Adrenal gland (tissue), 12 donors: ENCODE data around the gene DDX56. TPM values are rescaled to one million over a fixed set of nuclear protein-coding genes. Genes with fewer than 3 reads are reported as not detected.

Experiments
- DNase-seq, 7 donors: peaks; one replicate each; pipeline ENCODE4 v3.0.0-alpha.2; 2019 to 2020
- H3K27ac ChIP-seq, 5 donors: fragments of 200-600 bp; sonication (generic) in 4 of 5; 1 replicate in 3 of 5; 2 replicates in 2 of 5; pipeline versions ENCODE4 v1.5.1 to v1.8.0; 2016 to 2020; ENCODE audit warnings: mild to moderate bottlenecking in 1 of 5
- H3K27me3 ChIP-seq: fragments of 200-600 bp; 2 replicates; pipeline ENCODE4 v1.8.0; 2021
- H3K36me3 ChIP-seq, 2 donors: fragments of 200-600 bp; replicated peaks in 1 of 2; 1 replicate in 1 of 2; 2 replicates in 1 of 2; pipeline versions ENCODE4 v1.5.1 to v1.8.0; 2018 to 2022
- H3K4me1 ChIP-seq, 2 donors: fragments of 200-600 bp; replicated peaks in 1 of 2; 1 replicate in 1 of 2; 2 replicates in 1 of 2; pipeline versions ENCODE4 v1.5.1 to v1.8.0; 2018 to 2021
- H3K4me3 ChIP-seq, 4 donors: fragments of 200-600 bp; sonication (generic) in 3 of 4; one replicate each; pipeline ENCODE4 v1.5.1; 2016 to 2018
- H3K9me3 ChIP-seq, 3 donors: fragments of 200-600 bp; sonication (generic) in 1 of 3; replicated peaks in 1 of 3; 1 replicate in 2 of 3; 2 replicates in 1 of 3; pipeline versions ENCODE4 v1.5.1 to v1.8.0; 2016 to 2021
- CTCF ChIP-seq, 6 experiments: fragments of 450-650 bp in 4 of 6; fragments of 200-600 bp in 2 of 6; sonication (generic) in 1 of 6; IDR thresholded peaks; 1 replicate in 5 of 6; 2 replicates in 1 of 6; pipeline versions ENCODE4 v1.5.1 to v1.8.0; 2016 to 2021; ENCODE audit warnings: antibody characterized with exemption in 6 of 6, mild to moderate bottlenecking in 2 of 6, moderate library complexity in 1 of 6
- POLR2A ChIP-seq, 2 donors: fragments of 450-650 bp; IDR thresholded peaks; one replicate each; pipeline ENCODE4 v1.6.1; 2017; ENCODE audit warnings: antibody characterized with exemption in 2 of 2, mild to moderate bottlenecking in 2 of 2, moderate library complexity in 1 of 2
- WGBS, 4 donors: extraction: QIAGEN DNeasy Blood & Tissue Kit in 2 of 4; methylation state at CpG; one replicate each; pipeline versions ENCODE4 v1.1.5 to v1.1.7; 2013 to 2017; 5-methylcytosine and 5-hydroxymethylcytosine counted together
- intact Hi-C, 2 donors: fragments of 100-400 bp; cut with DNase I; formaldehyde crosslinking; loops; one replicate each; pipeline versions ENCODE4 v1.14.1 to v1.15.0; 2022 to 2023
- polyA plus RNA-seq, 3 donors: library from polyadenylated mRNA; stranded (reverse); fragments of 200-250 nt in 2 of 3; fragments of 350-450 nt in 1 of 3; fragmentation: Illumina TruSeq in 1 of 3; extraction: RNeasy Lipid Tissue Mini Kit (QIAGEN cat#74804) in 1 of 3; gene quantifications; one replicate each; pipeline ENCODE4 v1.2.3, GENCODE V29; 2013 to 2014
- total RNA-seq, 9 donors: library from RNA; depleted of rRNA in 4 of 9; stranded (reverse); fragments of >200 nt in 4 of 9; fragments of 120-200 nt in 1 of 9; fragmentation: NEBNext Ultra II Directional in 1 of 9; extraction: Animal tissue kit (Norgen Biotek cat#: 25700) in 1 of 9; gene quantifications; one replicate each; pipeline versions ENCODE4 v1.1.0 to v1.2.4, GENCODE V29; 2013 to 2023
- donor health status: healthy with polysubstance abuse.
- donor health status: Bipolar disorder and iron deficiency.
- donor health status: DM: yes; HTN: yes; CAD: no.
- donor health status: DM: no; HTN: no; CAD: no.
- donor health status: DM: no; HTN: no; CAD: no.
- donor health status: DM: yes; HTN: yes; CAD: no.

DDX56 gene
- total and polyA plus RNA-seq, 12 donors: 35.9 to 543 (median 72.8) TPM

GRCh38 chr7:44519546-44519945 lies 54.2 kb downstream of the DDX56 start:
- intact Hi-C loops: no loop called here
- Histone ChIP-seq H3K27ac (no peak overlapping the region), H3K9me3 (no peaks in the 10 kb centered on the region), H3K27me3 (no peaks in the 10 kb centered on the region), H3K36me3 (no peaks in the 10 kb centered on the region), H3K4me3 (no peak overlapping the region), H3K4me1 (no peaks in the 10 kb centered on the region)
- no peak for TF ChIP-seq CTCF (IDR thresholded peaks at IDR 0.05)
- no peak for TF ChIP-seq POLR2A (IDR thresholded peaks at IDR 0.05)
- no peak for DNase-seq
- WGBS, 4 donors: 61 to 75% (median 72%) methylated on average over 7 of the region's 7 CpGs

GRCh38 chr7:44518761-44519160 lies 54.9 kb downstream of the DDX56 start:
- Histone ChIP-seq H3K9me3 (no peaks in the 10 kb centered on the region), H3K27me3 (no peaks in the 10 kb centered on the region), H3K36me3 (no peaks in the 10 kb centered on the region), H3K27ac (no peak overlapping the region), H3K4me1 (no peaks in the 10 kb centered on the region), H3K4me3 (no peak overlapping the region)
- WGBS, 4 donors: 75 to 77% (median 76%) methylated on average over 3 of the region's 3 CpGs
- DNase-seq: no peak
- TF ChIP-seq CTCF (IDR thresholded peaks at IDR 0.05): no peak
- no peak for TF ChIP-seq POLR2A (IDR thresholded peaks at IDR 0.05)
- intact Hi-C loops: no loop called here

- DNase-seq: no peak
- no peak for TF ChIP-seq POLR2A (IDR thresholded peaks at IDR 0.05)
- Histone ChIP-seq H3K27me3 (no peaks in the 10 kb centered on the region), H3K27ac (no peak overlapping the region), H3K4me1 (no peaks in the 10 kb centered on the region), H3K4me3 (no peak overlapping the region), H3K9me3 (no peaks in the 10 kb centered on the region), H3K36me3 (no peaks in the 10 kb centered on the region)
- WGBS, 4 donors: 91 to 95% (median 93%) methylated on average over 5 to 8 of the region's 8 CpGs
- intact Hi-C loops: no loop called here
These were observed 56.5 kb downstream of the DDX56 start for GRCh38 chr7:44517175-44517574.

Other genes with a start within 250 kb of the DDX56 start
- 1 to 10 TPM in 5 of 9 donors, under 1 TPM in 2, not detected in 2; 0.25 to 9.2 (median 2.1) TPM for gene CAMK2B, start 248.3 kb downstream of the DDX56 start, total RNA-seq
- gene CAMK2B, start 248.3 kb downstream of the DDX56 start, polyA plus RNA-seq: 10 to 100 TPM in 2 of 3 donors, 1 to 10 TPM in 1; 8.1 to 82.3 (median 12.1) TPM
- gene NUDCD3, start 83.2 kb downstream of the DDX56 start, total RNA-seq: 100 to 1,000 TPM in 3 of 9 donors, 10 to 100 TPM in 6; 33.1 to 136 (median 78.9) TPM
- gene NUDCD3, start 83.2 kb downstream of the DDX56 start, polyA plus RNA-seq: 10 to 100 TPM; 30.5 to 85.7 (median 37.0) TPM
- under 1 TPM in 7 of 9 donors, not detected in 2; under 0.01 to 0.42 (median 0.08) TPM for gene NPC1L1, start 32.6 kb downstream of the DDX56 start, total RNA-seq
- gene NPC1L1, start 32.6 kb downstream of the DDX56 start, polyA plus RNA-seq: under 1 TPM; 0.02 to 0.48 (median 0.20) TPM
- gene TMED4, start 8.3 kb upstream of the DDX56 start, total RNA-seq: 100 to 1,000 TPM in 7 of 9 donors, 10 to 100 TPM in 2; 87.5 to 189 (median 127) TPM
- 10 to 100 TPM; 45.2 to 64.9 (median 46.7) TPM for gene TMED4, start 8.3 kb upstream of the DDX56 start, polyA plus RNA-seq
- gene OGDH, start 32.7 kb upstream of the DDX56 start, total RNA-seq: 100 to 1,000 TPM in 8 of 9 donors, 10 to 100 TPM in 1; 70.3 to 284 (median 151) TPM
- gene OGDH, start 32.7 kb upstream of the DDX56 start, polyA plus RNA-seq: 100 to 1,000 TPM in 1 of 3 donors, 10 to 100 TPM in 2; 46.0 to 148 (median 59.8) TPM
- 100 to 1,000 TPM in 1 of 9 donors, 10 to 100 TPM in 7, 1 to 10 TPM in 1; 7.9 to 116 (median 50.5) TPM for gene ZMIZ2, start 174.9 kb upstream of the DDX56 start, total RNA-seq
- gene ZMIZ2, start 174.9 kb upstream of the DDX56 start, polyA plus RNA-seq: 100 to 1,000 TPM in 1 of 3 donors, 10 to 100 TPM in 2; 33.3 to 280 (median 96.3) TPM
- 1,000 to 10,000 TPM in 5 of 9 donors, 100 to 1,000 TPM in 4; 589 to 2,403 (median 1,205) TPM for gene PPIA, start 222.8 kb upstream of the DDX56 start, total RNA-seq
- 1,000 to 10,000 TPM; 1,388 to 3,672 (median 3,342) TPM for gene PPIA, start 222.8 kb upstream of the DDX56 start, polyA plus RNA-seq